GM18511 (cell line): ENCODE results near the gene PLCB3.

Experiments
- ATAC-seq: cut with Tn5 transposase; IDR thresholded peaks from one replicate; pipeline ENCODE4 v1.9.1; 2021; ENCODE audit warnings: mild to moderate bottlenecking, moderate library complexity; ENCODE audit not compliant: unreplicated experiment

Gene PLCB3

DNA sequence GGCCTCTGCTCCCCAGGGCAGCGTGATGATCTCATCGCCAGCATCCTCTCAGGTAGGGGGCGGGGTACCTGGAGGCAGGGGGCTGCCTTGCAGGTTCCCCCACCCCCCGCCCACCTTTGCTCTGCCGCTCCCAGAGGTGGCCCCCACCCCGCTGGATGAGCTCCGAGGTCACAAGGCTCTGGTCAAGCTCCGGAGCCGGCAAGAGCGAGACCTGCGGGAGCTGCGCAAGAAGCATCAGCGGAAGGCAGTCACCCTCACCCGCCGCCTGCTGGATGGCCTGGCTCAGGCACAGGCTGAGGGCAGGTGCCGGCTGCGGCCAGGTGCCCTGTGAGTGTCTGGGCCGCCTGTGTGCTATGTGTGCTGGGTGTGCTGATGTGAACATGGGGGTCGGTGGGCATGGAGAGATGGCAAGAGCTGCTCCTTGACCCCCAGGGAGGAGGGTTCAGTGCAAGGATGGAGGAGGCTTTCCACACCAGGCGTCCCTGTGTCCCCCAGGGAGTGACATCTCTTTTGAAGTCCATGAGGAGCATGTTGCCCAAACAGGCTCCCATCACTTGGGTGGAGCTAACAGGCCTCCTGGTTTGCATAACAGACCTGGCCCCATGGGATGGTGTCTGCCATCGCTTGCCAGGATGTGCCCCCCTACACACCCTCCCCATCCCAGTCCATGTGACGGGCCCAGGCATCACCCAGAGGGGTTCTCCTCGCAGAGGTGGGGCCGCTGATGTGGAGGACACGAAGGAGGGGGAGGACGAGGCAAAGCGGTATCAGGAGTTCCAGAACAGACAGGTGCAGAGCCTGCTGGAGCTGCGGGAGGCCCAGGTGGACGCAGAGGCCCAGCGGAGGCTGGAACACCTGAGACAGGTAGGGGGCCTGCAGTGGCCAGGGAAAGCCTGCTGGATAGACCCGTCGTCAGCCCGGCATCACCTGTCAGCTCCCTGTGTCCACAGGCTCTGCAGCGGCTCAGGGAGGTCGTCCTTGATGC, 14.1 kb downstream of the PLCB3 start:
- no peak for ATAC-seq

DNA sequence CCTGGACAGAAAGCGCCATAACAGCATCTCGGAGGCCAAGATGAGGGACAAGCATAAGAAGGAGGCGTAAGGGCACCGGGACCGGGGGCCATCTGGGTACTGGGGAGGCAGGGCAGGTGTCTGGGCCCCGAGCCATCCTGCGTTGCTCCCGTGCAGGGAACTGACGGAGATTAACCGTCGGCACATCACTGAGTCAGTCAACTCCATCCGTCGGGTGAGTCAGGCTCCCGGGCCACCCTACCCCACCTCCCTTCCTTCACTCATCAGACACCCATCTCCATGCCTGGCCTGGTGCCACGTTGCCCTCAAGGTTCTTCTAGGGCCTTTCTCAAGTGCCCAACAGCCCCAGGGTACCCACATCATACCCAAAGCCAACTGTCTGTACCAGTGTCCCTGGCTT, 15.0 kb downstream of the PLCB3 start:
- no peak for ATAC-seq

DNA sequence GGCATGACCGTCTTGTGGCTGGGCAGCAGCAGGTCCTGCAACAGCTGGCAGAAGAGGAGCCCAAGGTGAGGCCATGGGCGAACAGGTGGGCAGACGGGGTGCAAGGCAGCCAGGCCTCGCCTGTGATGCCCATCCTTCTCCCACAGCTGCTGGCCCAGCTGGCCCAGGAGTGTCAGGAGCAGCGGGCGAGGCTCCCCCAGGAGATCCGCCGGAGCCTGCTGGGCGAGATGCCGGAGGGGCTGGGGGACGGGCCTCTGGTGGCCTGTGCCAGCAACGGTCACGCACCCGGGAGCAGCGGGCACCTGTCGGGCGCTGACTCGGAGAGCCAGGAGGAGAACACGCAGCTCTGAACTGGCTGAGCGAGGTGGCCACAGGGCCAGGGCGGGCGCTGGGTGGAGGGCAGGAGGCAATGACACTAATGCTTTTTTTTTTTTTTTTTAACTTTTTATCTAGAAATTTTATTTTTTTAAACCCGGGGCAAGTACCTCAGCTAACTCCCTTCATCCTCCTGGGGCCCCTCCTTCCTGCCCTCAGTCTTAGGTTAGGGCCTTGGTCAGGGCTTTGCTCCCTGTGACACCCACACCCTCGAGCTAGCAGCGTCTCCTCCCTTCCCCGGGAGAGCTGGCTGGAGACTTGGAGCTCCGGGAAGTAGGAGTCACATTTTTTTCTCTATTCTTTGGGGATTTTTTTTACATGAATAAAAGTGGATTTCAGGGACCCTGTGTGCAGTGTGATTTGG, 16.0 kb downstream of the PLCB3 start:
- no peak for ATAC-seq

DNA sequence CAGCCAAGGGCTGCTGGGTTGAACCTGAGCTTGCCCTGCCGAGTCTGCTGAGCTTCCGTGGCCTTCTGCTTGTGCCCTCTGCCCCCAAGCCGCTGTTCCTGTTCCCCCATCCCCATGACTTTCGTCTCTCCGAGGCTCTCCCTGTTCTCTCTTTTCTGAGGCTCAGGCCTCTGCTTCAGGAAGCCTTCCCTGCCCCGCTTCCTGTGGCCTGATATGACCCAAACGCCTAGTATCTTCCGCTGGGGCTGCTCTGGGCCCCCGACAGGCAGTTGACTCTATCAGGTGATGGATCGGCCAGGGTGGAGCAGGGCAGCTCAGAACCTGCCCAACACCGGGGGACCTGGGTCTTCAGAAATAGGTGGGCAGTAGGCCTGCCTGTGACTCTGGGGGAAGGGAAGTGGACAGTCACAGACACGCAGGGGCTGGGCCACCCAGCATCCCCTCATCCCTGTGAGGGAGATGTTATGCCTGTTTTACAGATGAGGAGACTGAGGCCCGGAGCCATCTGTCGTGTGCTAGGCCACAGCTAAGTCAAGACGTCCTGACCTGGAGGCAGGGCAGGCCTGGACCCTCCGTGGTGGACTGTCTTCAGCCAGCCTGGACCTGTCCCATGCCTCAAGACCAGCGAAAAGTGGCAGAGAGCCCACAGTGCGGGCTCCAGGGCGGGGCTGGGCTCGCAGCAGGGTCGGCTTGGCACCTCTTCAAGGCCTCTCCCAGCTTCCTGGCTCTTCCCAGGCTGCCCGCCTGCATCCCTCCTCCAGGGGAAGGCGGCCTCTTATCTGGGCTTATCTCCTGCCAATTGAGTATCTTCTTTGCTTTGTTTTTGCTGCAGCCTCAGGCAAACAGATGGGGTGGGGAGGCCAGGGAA, 16.9 kb downstream of the PLCB3 start:
- no peak for ATAC-seq

DNA sequence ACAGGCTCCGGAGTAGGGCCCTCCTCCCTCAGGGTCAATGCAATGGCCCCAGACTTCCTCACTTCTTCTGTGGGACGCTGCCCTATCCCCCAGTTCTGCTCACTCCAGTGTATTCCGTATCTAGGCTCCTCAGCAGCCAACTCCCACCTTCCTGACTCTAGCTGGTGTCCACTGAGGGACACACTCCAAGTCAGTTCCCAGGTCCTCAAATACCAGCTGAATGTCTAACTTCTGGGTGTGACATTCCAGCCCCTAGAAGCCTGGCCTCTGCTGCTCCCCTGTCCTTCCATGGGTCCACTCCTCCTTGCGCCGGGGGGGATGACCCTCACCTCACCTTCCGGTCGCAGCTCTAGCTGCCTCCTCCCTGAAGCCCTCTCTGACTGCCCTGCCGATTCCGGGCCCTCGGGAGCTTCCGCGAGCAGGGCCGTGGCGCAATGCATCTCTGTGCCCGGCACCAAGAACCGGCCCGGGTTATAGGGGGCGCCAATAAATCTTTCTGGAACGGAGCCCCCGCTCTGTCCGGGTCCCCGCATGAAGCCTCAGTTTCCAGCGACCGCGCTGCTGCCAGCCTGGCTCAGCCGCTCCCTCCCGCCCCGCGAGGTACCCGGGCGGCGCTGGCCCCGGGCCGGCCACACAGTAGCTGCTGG, 17.7 kb downstream of the PLCB3 start:
- peak; percentile 24 for ATAC-seq

DNA sequence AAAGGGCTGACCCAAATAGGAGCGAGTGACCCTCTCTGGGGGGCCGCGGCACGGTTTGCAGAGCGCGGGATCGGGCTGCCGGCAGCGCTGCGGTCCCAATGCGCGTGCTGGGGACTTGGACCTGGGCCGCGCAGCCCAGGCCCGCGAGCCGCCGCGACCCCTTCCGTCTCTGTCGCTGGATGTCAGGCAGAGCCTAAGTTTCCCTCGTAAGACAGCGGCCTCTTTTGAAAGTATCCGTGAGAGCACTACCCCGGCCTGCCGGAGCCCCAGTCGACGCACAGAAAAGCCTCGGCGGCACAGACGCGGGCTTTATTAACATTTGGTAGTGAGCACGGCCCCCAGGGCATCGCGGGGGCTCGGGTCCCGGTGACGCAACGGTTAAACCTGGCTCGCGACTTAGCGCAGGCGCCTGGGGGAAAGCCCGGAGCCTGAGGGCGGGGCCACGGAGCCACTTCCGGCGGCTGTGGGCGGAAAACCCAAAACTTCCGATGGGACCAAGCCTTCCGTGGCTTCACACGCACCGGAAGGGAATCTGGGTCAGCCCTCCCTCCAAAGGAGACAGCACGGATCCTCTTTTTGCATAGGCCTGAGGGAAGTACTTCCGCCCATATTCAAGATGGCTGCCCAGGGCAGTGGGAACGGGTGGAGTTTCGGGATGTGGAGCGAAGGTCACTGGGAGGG, 18.4 kb downstream of the PLCB3 start:
- peak; percentile 69 for ATAC-seq

DNA sequence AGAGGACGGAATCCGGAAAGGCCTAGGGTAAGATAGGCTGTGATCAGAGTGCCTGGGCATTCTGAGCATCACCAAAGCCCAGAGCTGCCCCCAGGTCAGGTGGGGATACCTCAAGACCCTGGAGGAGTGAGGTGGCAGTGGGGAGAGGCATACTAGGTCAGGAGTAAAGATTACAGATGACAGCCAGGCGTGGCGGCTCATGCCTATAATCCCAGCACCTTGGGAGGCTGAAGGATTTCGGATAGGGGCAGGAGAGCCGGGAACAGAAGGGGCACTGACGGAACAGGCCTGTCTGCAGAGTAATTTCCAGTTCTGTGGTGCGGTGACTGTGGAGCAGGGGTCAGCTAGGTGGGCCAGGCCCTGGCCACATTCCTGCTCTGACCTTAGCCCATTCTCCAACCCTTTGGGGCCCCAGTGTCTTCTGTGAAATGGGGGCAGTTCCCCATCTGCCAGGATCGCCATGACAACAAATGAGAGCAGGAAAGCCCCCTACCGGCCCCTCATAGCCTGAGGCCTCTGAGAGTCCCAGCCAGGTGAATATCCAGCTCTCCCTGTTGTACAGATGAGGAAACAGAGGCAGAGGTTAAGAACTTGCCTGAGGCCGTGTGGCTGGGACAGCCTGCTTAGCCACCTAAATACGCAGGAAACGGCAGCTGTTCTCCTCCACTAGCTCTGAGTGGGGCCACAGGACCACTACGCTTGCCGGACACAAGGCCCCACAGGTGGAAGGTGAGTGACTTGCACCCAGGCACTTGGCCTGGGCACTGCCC, 23.9 kb downstream of the PLCB3 start:
- no peak for ATAC-seq

DNA sequence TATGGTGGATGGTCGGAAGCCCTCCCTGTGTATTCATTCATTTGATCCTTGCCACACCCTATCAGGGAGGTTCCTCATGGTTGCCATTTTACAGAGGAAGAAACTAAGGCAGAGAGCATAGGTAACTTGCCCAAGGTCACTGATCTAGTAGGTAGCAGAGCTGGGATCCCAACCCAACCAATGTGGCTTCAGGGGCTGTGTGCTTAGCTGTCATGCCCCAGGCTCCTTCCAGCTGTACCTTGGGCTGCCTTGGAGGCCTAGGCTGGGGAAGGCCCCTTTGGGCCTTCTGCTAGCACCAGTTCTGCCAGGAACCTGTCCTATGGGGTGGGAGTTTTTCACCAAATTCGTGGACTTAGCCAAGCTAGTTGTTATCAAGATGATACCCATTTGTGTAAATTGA, 24.5 kb downstream of the PLCB3 start:
- ATAC-seq, result no peak

DNA sequence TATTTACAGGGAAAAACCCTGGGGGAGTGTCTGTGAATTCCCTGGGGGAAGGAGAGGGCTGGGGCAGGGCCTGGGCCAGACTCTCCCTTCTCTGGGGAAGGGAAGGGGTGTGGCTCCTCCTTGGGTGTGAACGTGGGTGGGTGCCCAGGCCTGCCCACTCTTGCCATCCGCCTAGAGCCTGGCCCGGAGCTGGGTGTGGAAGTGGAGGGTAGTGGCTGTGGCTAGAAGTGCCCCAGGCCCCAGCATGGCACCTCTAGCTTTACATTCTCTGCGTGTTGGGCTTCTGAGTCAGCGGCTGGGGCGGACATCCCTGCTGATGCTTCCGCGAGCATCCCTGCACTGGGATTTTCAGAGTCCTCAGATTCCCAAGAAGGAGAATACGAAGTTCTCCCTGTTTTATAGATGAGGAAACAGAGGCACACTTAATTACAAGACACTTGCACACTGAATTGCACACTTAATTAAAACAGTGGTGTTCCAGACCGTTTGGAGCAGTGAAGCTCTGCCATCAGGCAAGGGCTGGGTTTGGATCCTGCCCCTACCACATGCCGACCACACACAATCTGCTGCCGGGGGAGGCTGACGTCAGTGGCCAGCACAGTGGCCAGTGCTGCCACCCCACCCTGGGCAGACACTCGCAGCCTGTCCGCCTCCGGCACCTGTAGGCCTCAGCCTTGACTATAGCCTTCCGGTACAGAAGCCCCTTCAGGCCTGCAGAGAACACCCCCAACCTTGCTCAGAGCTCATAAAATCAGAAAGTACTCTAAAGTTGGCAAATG, 25.5 kb downstream of the PLCB3 start:
- no peak for ATAC-seq

DNA sequence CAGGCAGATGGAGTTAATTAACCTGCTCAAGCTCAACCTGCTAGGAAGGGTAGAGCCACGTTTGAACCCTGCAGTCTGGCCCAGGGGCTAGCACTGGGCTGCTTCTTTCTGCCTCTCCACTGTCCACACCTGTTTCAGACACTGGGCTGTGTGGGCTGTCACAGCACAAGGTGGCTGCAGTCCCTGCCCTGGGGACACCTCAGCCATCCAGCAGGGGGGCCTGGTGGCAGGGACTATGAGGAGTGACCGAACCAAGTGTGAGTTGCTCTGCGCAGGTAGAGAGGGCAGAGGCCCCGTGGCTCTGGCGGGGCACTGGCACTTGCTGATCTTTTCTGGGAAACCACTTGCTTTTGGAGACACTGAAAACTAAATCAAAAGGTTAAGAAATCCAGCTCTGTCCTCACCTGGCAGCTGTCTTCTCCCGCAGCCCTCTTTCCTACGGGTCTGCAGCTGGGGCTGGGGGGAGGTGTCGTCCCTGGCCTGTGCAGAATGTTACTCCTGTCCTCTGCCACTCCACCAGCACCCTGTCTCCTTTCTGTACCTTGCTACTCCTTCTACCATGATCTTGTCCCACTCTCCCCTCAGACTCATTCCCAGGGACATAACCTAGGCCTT, 27.4 kb downstream of the PLCB3 start:
- no peak for ATAC-seq

DNA sequence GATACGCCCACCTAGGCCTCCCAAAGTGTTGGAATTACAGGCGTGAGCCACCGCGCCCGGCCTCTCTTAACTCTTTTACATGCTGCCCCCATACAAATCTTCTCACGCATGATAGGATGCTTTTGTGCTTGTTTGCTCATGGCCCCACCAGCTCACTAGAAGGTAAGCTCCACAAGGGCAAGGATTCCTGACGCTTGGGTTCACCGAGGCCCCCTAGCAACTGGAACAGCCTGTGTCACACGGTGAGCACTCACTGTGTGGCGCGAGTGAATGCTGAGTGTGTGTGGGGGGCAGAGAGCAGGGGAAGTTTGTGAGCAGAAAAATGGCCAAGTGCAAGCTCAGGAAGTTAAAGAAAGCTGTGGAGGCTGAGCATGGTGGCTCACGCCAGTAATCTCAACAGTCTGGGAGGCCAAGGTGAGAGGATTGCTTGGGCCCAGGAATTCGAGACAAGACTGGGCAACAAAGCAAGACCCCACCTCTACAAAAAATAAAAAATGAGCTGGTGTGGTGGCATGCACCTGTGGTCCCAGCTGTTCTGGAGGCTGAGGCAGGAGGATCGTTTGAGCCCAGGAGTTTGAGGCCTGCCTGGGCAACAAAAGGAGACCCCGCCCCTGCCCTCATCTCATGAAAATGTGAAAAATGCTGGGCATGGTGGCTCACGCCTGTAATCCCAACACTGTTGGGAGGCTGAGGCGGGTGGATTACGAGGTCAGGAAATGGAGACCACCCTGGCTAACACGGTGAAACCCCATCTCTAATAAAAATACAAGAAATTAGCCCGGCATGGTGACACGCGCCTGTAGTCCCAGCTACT, 30.8 kb downstream of the PLCB3 start:
- no peak for ATAC-seq

DNA sequence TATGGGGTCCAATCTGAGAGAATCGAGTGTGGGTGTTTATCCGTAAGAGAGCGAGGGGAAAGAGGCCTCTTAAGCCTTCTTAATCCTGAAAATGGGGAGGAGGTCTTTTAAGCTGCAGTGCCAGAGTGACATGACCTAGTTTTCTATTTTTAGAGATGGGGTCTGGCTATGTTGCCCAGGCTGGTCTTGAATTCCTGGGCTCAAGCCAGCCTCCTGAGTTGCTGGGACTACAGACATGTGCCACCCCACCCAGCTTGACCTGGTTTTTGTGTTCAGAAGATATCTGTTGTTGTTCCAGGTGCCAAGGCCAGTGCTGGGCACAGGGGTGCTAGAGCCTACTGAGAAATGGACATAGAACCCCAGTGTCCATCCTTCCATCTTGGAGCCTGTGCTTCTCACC, 31.8 kb downstream of the PLCB3 start:
- ATAC-seq, result no peak

DNA sequence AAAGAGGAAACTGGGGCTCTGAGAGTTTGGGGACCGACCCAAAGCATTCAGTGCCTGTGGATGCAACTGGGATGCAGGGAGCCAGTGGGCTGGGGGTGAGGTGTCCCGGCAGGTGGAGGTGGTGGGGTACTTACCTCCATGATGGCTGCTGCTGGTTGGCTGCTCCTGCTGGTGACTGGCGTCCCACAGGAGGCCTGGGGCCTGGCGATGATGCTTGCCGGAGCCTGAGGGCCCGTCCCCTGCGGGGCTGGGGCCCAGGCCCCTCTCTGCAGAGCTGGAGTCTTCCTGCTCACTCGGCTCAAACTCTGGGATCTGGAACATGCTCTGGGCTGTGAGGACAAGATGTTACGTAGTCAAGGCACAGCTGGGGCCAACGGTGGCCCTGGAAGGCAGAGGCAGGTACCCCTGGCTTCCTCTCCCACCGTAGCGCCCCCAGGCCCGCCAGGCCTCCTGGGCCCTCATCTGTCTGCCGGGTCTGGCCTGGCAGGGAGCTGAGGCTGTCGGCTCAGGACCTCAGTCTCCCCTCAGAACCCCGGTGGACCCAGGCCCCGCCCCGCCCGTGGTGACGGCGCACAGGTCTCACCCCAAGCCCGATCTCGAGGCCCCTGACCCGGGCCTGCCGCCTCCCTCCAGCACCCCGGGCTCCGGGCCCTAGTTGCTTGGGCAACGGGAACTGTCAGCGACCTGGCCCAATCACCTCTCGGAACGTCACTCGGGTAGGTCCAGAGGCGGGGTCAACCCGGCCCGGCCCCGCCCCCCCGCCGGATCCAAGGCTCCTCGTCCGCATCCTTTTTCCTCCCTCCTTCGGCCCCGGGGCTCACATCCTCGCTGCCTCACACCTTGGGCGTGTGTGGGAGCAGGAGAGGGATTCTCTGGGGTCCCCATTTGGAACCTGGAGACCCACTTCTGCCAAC, 33.0 kb downstream of the PLCB3 start, which contains the start of gene BAD:
BAD (minus strand) TSS at position 618 of the 914 bp plus-strand sequence; CDS start at position 321, 297 bp downstream.
- peak; percentile 86 for ATAC-seq

DNA sequence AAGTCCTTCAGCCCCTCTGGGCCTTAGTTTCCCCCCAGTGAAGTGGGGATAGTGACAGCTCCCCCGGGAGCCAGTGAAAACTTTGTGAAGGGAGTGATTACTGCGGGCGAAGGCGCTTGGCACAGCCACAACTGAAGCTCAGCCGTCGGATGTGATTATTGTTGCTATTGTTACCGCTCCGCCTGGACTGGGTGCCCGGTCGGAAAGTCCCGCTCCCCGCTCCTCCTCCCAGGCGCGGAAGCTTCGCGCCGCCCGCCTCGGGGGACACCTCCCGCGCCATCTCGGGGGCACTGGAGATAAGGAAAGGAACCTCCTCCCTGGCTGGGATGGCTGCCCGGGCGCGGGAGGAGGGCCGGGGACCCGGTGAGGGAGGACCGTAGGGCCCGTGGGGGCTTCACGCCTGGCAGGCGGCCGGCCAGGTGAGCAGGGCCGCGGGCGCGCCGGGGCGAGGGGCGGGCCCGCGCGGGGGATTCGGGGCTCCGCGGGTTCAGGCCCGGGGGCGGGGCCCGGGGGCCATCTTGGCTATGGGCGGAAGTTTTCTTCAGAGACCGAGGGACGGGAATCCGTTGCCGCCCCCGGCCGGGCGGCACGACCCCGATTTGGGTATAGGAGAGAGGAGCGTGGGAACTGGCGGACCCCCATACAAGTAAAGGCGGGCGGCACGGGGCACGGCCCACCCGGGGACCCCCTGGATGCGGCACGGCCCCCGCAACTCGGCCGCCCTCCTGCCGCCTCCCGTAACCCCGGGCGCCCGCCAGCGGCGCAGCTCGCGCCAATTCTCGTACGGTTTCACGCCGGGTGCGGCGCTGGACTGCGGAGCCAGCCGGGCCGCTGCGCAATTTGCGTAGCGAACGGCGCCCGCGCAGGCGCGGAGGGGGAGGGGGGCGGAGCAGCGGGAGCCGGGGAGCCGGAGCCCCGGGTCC, 33.9 kb downstream of the PLCB3 start, which contains the start of gene GPR137:
GPR137 (plus strand) TSS at position 887 of the 923 bp plus-strand sequence. CDS start 677 bp downstream, outside the sequence.
- ATAC-seq, result peak; percentile 67
